GM12873 (cell line): ENCODE results near the gene CAPZA2.

Experiments
- TF ChIP-seq, protein P1 (sequence below): IDR thresholded peaks from 2 replicates; pipeline ENCODE4 v1.5.1; 2012; ENCODE audit warnings: low read depth, mild to moderate bottlenecking, moderate library complexity, low read length, control low read depth; ENCODE audit not compliant: insufficient read depth; ENCODE audit errors: missing control alignments

The CAPZA2 gene

DNA sequence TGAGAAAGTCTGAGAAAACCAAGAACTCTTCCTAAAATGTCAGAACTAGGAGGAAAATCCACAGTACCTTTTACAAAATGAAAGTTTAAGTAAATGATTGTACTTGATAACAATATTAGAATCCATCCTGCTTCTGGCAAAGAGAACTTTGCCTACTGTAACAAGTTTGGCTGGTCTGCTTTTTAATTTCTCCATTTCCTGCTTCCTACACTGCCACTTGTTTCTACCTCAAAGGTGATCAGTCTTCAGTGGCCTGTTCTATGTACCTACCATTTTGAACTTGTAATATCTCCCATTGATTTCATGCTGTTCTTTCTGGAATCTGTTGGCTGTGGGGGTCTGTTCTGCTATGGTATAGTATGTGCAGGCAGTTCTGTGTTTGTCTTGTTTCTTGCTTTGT, 32.9 kb upstream of the CAPZA2 start:
- TF ChIP-seq, protein P1, sequence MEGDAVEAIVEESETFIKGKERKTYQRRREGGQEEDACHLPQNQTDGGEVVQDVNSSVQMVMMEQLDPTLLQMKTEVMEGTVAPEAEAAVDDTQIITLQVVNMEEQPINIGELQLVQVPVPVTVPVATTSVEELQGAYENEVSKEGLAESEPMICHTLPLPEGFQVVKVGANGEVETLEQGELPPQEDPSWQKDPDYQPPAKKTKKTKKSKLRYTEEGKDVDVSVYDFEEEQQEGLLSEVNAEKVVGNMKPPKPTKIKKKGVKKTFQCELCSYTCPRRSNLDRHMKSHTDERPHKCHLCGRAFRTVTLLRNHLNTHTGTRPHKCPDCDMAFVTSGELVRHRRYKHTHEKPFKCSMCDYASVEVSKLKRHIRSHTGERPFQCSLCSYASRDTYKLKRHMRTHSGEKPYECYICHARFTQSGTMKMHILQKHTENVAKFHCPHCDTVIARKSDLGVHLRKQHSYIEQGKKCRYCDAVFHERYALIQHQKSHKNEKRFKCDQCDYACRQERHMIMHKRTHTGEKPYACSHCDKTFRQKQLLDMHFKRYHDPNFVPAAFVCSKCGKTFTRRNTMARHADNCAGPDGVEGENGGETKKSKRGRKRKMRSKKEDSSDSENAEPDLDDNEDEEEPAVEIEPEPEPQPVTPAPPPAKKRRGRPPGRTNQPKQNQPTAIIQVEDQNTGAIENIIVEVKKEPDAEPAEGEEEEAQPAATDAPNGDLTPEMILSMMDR: no peak

DNA sequence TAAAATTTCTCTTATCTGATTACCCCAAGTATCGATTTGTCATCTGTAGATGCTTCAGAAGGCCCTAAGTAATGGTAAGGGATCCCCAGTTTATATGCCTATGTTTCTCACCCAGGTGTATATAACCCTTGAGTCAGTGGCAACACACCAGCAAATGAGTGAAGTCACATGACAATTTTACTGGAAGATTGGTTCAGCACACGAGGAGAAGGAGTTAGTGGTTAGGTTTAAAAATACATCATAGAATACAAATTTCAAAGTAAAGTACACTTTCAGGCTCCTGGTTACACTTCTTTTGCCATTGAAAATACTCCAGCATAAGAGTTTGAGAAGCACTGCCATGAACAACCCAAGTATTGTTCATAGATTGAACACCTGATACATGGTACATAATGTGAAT, 29.7 kb upstream of the CAPZA2 start:
- TF ChIP-seq, protein P1: no peak

DNA sequence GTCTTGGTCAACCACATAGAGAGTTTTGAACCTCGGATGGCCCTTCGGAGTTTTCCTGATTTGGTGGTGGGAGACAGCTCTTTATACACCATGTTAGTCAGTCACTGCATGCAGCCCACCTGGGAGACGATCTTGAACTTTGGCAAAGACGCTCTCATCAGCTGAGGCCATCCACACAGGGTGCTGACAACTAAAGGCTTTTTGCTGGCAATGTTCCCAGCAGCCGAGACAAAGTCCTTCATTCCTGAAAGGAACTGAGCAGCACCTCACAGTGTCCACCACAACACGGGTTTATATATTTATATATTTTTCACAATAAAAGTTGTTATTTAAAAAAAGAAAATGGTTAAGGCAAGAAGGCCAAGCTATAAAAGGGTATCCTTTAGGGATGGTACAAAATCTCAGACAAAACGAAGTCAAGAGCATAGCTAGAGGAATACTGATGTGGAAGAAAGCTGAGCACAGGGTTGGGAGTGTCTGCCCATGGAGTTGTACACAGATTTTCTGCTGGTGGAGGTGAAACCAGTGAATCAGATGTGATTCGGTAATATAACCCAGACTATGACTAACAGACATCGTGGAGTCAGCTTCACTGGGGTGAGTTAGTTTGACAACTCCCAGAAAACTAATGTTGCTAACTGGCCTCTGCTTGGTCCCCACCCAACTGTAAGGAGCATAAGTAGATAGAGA, 27.4 kb upstream of the CAPZA2 start:
- TF ChIP-seq, protein P1: no peak

DNA sequence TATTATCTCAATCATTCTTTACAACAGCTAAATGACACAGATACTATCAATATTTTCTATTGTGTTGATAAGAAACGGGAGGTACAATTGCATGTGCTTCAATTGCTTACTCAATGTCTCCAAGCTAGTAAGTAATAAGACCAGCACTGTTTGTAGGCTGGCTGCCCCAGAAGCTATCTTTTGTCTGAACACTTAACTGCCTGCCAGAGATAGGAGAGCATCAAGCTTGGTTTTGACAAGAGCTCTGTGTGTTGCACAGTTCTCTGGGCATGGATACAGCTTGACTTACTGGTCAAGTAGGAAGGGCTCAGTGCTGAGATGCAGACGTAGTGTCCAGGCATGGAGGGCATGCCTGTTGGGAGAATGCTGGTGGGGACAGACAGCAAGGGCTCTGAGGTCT, 26.3 kb upstream of the CAPZA2 start:
- TF ChIP-seq, protein P1: no peak

DNA sequence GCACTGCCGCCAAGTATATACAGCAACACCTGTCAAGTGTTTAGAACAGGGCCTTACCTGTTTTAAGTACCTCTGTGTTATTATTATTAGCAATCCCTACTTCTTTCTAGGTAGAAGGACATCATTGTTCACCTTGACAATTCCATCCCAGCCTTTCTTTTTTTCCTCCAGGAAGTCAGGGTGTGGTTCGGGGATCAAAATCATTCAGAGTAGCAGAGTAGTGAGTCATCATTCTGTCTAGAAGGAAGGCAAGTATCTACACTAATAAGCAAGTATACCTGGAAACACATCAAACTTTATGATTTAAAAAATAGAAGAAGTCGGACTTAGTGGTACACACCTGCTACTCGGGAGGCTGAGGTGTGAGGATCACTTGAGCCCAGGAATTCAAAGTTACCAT, 25.5 kb upstream of the CAPZA2 start:
- TF ChIP-seq, protein P1: no peak

DNA sequence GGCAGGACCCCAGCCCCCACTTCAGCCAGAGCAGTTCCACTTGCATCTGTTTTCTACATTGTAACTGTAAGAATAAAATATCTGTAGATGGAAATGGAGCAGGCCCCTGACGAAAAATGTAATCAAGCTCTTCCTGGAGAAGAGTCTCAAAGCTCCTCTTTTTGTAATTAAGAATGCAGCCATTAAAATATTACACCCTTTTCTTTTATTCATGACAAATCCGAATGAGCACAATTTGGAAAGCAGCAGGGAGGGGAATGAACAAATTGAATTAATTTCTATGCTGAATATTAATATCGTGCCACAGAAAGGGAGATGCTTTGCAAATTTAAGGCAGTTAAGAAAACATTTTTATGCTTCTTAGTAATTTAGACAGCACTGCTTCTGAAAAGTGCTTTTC, 24.8 kb upstream of the CAPZA2 start:
- TF ChIP-seq, protein P1: no peak

DNA sequence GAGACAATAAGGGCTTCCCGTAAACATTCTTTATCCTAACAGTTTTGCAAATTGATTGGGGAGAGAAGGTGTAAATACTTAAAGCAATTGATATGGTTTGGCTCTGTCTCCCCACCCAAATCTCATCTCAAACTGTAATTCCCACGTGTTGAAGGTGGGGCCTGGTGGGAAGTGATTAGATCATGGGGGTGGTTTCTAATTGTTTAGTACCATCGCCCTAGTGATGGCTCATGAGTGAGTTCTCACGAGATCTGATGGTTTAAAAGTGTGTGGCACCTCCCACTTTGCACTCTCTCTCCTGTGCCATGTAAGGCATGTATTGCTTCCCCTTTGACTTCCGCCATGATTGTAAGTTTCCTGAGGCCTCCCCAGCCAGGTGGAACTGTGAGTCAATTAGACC, 22.1 kb upstream of the CAPZA2 start:
- TF ChIP-seq, protein P1: no peak
